Type B pancreatic cell (in vitro differentiated cells): ENCODE results near the gene SIK3. TPM values are rescaled to one million over a fixed set of nuclear protein-coding genes. Genes with fewer than 3 reads are reported as not detected.

Source experiments
- DNase-seq: peaks from one replicate; pipeline ENCODE4 v3.0.0; 2021; ENCODE audit warnings: mixed read lengths; ENCODE audit not compliant: unreplicated experiment; ENCODE audit errors: extremely low spot score
- H3K27ac Mint-ChIP-seq: 2 replicates; pipeline ENCODE4 v1.8.0; 2021; ENCODE audit warnings: mild to moderate bottlenecking, mixed read lengths
- H3K27me3 Mint-ChIP-seq: 2 replicates; pipeline ENCODE4 v1.8.0; 2021; ENCODE audit warnings: mixed read lengths
- H3K36me3 Mint-ChIP-seq: 2 replicates; pipeline ENCODE4 v1.8.0; 2021; ENCODE audit warnings: mixed read lengths
- H3K4me1 Mint-ChIP-seq: one replicate; pipeline ENCODE4 v1.8.0; 2021; ENCODE audit warnings: mixed read lengths; ENCODE audit not compliant: unreplicated experiment
- H3K4me3 Mint-ChIP-seq: 2 replicates; pipeline ENCODE4 v1.8.0; 2021; ENCODE audit warnings: mild to moderate bottlenecking, mixed read lengths
- H3K9me3 Mint-ChIP-seq: 2 replicates; pipeline ENCODE4 v1.8.0; 2021; ENCODE audit warnings: mixed read lengths
- CTCF ChIP-seq: fragments of 200-600 bp; sonication (generic); conservative IDR thresholded peaks from 2 replicates; pipeline ENCODE4 v1.5.0; 2021; ENCODE audit warnings: antibody characterized with exemption, mild to moderate bottlenecking
- total RNA-seq: library from RNA; stranded (reverse); gene quantifications from 2 replicates; pipeline ENCODE4 v1.2.1, GENCODE V29; 2021; ENCODE audit warnings: low replicate concordance

Gene SIK3
- total RNA-seq, 1 donor from 2014 or later: 39.9 TPM

DNA sequence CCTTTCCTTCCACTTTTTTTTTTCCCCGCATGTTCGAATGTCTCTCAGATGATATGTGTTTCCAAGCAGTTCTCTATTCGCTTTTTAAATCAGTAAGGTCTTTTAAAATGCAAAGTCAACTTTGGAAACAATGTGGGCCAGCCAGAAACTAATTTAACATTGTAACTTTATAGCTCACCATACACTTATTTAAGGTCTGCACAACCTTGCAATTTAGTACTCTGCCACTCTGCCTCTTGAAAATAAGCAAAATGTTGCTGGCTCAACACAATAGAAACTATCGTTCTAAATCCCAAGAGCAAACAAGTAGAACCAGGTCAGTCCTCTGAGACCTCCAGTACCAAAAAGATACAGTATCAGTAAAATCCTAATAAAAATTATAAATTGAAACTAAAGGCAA is 109.0 kb downstream of the SIK3 start:
- DNase-seq: no peak
- H3K27ac Mint-ChIP-seq: peak overlapping the region; percentile 7
- H3K4me3 Mint-ChIP-seq: no peak overlapping the region
- no peak for TF ChIP-seq CTCF
- peaks cover 61% of the 10 kb centered on the region for H3K4me1 Mint-ChIP-seq
- no peaks in the 10 kb centered on the region for H3K9me3 Mint-ChIP-seq
- no peaks in the 10 kb centered on the region for H3K27me3 Mint-ChIP-seq
- no peaks in the 10 kb centered on the region for H3K36me3 Mint-ChIP-seq

DNA sequence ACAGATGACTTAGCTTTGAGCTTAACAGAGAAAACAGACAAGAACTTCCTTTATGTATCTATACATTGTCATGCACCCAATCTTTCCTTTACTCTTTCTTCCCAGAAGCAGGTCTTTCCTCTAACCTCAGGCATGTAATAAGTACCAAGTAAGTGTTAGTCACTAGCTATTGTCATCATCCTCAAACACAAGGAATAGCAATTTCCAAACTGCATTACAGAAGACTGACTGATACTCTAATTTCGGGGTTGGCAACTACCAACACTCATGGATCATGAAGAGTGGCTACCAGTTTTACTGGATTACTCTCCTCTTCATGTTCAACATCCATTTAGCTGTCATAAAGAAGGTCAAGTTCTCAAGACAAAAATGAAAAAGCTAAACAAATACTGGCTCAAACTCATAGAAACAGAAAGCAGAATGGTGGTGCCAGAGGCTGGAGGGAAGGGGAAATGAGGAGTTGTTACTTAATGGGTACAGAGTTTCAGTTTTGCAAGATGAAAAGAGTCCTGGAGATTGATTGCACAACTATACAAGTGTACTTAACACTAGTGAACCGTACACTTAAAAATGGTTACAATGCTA is 111.6 kb downstream of the SIK3 start:
- H3K9me3 Mint-ChIP-seq: no peaks in the 10 kb centered on the region
- H3K27me3 Mint-ChIP-seq: no peaks in the 10 kb centered on the region
- H3K4me3 Mint-ChIP-seq: peak overlapping the region; percentile 3
- DNase-seq: no peak
- H3K4me1 Mint-ChIP-seq: peaks cover 49% of the 10 kb centered on the region
- H3K27ac Mint-ChIP-seq: peak overlapping the region; percentile 17
- no peak for TF ChIP-seq CTCF
- no peaks in the 10 kb centered on the region for H3K36me3 Mint-ChIP-seq

DNA sequence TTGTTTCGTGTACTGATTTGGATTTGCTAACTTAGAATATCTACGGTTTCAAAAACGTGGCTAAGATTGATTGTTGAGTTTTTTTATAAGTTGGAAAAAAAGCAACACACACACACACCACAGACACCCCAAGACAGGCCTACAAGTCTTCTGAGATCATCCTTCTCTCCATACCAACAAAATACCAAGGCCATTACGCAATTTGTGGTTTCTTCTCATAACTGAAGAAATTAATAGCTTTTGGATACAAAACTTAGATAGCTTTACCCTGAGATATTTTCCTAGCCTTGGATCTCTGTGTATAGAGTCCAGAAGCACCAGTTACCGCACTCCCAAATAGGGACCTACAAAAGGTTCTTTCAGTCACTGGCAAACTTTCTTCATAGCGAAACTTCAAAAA is 113.6 kb downstream of the SIK3 start:
- Mint-ChIP-seq H3K9me3 (no peaks in the 10 kb centered on the region), H3K4me1 (peaks cover 35% of the 10 kb centered on the region), H3K27me3 (no peaks in the 10 kb centered on the region), H3K27ac (no peak overlapping the region), H3K4me3 (no peak overlapping the region), H3K36me3 (no peaks in the 10 kb centered on the region)
- no peak for TF ChIP-seq CTCF
- DNase-seq: no peak

DNA sequence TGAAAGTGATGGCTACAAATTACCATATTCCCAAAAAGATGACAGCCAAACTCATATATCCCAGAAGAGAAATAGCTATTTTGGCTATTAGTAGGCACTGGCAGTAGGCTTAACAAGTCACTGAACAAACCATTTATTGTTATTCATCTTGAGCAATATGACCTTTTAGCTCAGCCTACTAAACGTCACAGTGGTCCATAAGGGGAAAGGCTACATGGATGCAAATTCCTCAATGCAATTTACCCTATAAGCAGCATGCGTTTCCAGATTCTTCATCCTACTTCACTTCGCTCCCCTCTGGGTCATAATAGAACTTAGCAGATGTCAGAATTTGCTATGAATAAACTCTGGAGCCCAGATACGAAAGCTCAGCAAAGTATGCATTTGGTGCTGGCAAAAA is 114.0 kb downstream of the SIK3 start:
- H3K4me1 Mint-ChIP-seq: peaks cover 31% of the 10 kb centered on the region
- no peaks in the 10 kb centered on the region for H3K27me3 Mint-ChIP-seq
- H3K27ac Mint-ChIP-seq: no peak overlapping the region
- H3K9me3 Mint-ChIP-seq: no peaks in the 10 kb centered on the region
- no peak for DNase-seq
- TF ChIP-seq CTCF: no peak
- no peaks in the 10 kb centered on the region for H3K36me3 Mint-ChIP-seq
- no peak overlapping the region for H3K4me3 Mint-ChIP-seq

DNA sequence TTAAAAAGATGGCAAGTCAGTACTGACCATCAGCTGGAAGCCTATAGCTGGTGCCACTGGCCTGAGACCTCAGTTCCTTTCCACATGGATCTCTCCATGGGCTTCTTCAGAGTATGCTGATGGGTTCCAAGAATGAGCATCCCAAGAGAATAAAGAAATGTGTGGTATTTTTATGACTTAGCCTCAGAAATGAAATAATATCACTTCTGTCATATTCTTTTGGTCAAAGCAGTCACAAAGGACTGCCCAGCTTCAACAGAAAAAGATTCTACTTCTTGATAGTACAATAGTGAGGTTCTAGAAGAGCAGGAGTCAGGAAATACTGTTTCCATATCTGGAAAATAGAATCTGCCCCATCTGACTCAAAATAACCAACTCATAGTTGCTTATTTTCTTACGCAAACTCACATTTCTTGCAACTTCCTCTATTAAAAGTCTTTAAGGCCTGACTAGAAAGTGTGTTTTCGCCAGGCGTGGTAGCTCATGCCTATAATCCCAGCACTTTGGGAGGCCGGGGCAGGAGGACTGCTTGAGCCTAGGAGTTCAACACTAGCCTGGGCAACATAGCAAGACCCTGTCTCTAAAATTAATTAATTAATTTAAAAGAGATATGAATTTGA is 116.9 kb downstream of the SIK3 start:
- no peak for TF ChIP-seq CTCF
- Mint-ChIP-seq H3K4me1 (peaks cover 18% of the 10 kb centered on the region), H3K27ac (no peak overlapping the region), H3K4me3 (no peak overlapping the region), H3K9me3 (no peaks in the 10 kb centered on the region), H3K36me3 (no peaks in the 10 kb centered on the region), H3K27me3 (no peaks in the 10 kb centered on the region)
- DNase-seq: no peak
